ENCODE results near the gene COCH.

Gene COCH

GRCh38 chr14:30873308-30874119 lies 845 bp upstream of the COCH start:
- Histone ChIP-seq H4K20me1 (ENCODE audit: insufficient read depth, low read length, poor library complexity, severe bottlenecking) (no peaks in the 10 kb centered on the region), H3K9me2 (replicated peaks; ENCODE audit: low read depth, low read length) (no peaks in the 10 kb centered on the region), H3K79me2 (ENCODE audit: insufficient read depth, low read length) (no peaks in the 10 kb centered on the region), H2AFZ (ENCODE audit: low read length) (no peak overlapping the region), H3K4me1 (ENCODE audit: insufficient read depth, low read length, poor library complexity, severe bottlenecking) (no peaks in the 10 kb centered on the region), H3K4me2 (ENCODE audit: low read depth, low read length, poor library complexity, severe bottlenecking) (no peak overlapping the region), H3K27me3 (ENCODE audit: insufficient read depth, low read length, poor library complexity, severe bottlenecking) (no peaks in the 10 kb centered on the region), H3K9me3 (ENCODE audit: insufficient read depth, low read depth, low read length) (no peaks in the 10 kb centered on the region), H3F3A (ENCODE audit: low read depth) (no peaks in the 10 kb centered on the region), H3K4me3 (ENCODE audit: low read length, poor library complexity, severe bottlenecking) (no peak overlapping the region), H3K36me3 (ENCODE audit: insufficient read depth, low read length) (no peaks in the 10 kb centered on the region), H3K9ac (ENCODE audit: low read depth, low read length, poor library complexity, severe bottlenecking) (no peak overlapping the region)
- TF ChIP-seq CTCF (conservative IDR thresholded peaks at IDR 0.05; ENCODE audit: low read length) (no peak), EZH2phosphoT487 (IDR thresholded peaks at IDR 0.05; ENCODE audit: borderline replicate concordance) (no peak)

GRCh38 chr14:30874999-30875787 lies 834 bp downstream of the COCH start:
- Histone ChIP-seq H2AFZ (ENCODE audit: low read length) (no peak overlapping the region), H3K27me3 (ENCODE audit: insufficient read depth, low read length, poor library complexity, severe bottlenecking) (no peaks in the 10 kb centered on the region), H3K9me3 (ENCODE audit: insufficient read depth, low read depth, low read length) (no peaks in the 10 kb centered on the region), H3K79me2 (ENCODE audit: insufficient read depth, low read length) (no peaks in the 10 kb centered on the region), H3F3A (ENCODE audit: low read depth) (no peaks in the 10 kb centered on the region), H4K20me1 (ENCODE audit: insufficient read depth, low read length, poor library complexity, severe bottlenecking) (no peaks in the 10 kb centered on the region), H3K4me1 (ENCODE audit: insufficient read depth, low read length, poor library complexity, severe bottlenecking) (no peaks in the 10 kb centered on the region), H3K36me3 (ENCODE audit: insufficient read depth, low read length) (no peaks in the 10 kb centered on the region), H3K9ac (ENCODE audit: low read depth, low read length, poor library complexity, severe bottlenecking) (no peak overlapping the region), H3K9me2 (replicated peaks; ENCODE audit: low read depth, low read length) (no peaks in the 10 kb centered on the region), H3K4me2 (ENCODE audit: low read depth, low read length, poor library complexity, severe bottlenecking) (no peak overlapping the region), H3K4me3 (ENCODE audit: low read length, poor library complexity, severe bottlenecking) (no peak overlapping the region)
- no peak for TF ChIP-seq EZH2phosphoT487 (IDR thresholded peaks at IDR 0.05; ENCODE audit: borderline replicate concordance)
- no peak for TF ChIP-seq CTCF (conservative IDR thresholded peaks at IDR 0.05; ENCODE audit: low read length)

- H3K36me3 ChIP-seq (ENCODE audit: insufficient read depth, low read length) = no peaks in the 10 kb centered on the region
- H3K9me3 ChIP-seq (ENCODE audit: insufficient read depth, low read depth, low read length) = no peaks in the 10 kb centered on the region
- no peak overlapping the region for H3K4me3 ChIP-seq (ENCODE audit: low read length, poor library complexity, severe bottlenecking)
- no peaks in the 10 kb centered on the region for H4K20me1 ChIP-seq (ENCODE audit: insufficient read depth, low read length, poor library complexity, severe bottlenecking)
- TF ChIP-seq EZH2phosphoT487 (IDR thresholded peaks at IDR 0.05; ENCODE audit: borderline replicate concordance) (no peak), CTCF (conservative IDR thresholded peaks at IDR 0.05; ENCODE audit: low read length) (no peak)
- H2AFZ ChIP-seq (ENCODE audit: low read length) = no peak overlapping the region
- H3K9me2 ChIP-seq (replicated peaks; ENCODE audit: low read depth, low read length) = no peaks in the 10 kb centered on the region
- no peaks in the 10 kb centered on the region for H3K4me1 ChIP-seq (ENCODE audit: insufficient read depth, low read length, poor library complexity, severe bottlenecking)
- H3K4me2 ChIP-seq (ENCODE audit: low read depth, low read length, poor library complexity, severe bottlenecking) = no peak overlapping the region
- no peaks in the 10 kb centered on the region for H3K27me3 ChIP-seq (ENCODE audit: insufficient read depth, low read length, poor library complexity, severe bottlenecking)
- no peak overlapping the region for H3K9ac ChIP-seq (ENCODE audit: low read depth, low read length, poor library complexity, severe bottlenecking)
- no peaks in the 10 kb centered on the region for H3F3A ChIP-seq (ENCODE audit: low read depth)
- no peaks in the 10 kb centered on the region for H3K79me2 ChIP-seq (ENCODE audit: insufficient read depth, low read length)
Measured at GRCh38 chr14:30875788-30876053, 1.4 kb downstream of the COCH start.
